Measurements from ENCODE around the gene ANTXR1. TPM values are rescaled to one million over a fixed set of nuclear protein-coding genes. Genes with fewer than 3 reads are reported as not detected.
"Not testable (repeated sequence)": the region's sequence is repeated elsewhere in the genome, so short reads cannot be mapped to it uniquely, and the experiment has no call there.

Gene ANTXR1
- total RNA-seq, 1 experiment from 2014 or later: 37.3 TPM

DNA sequence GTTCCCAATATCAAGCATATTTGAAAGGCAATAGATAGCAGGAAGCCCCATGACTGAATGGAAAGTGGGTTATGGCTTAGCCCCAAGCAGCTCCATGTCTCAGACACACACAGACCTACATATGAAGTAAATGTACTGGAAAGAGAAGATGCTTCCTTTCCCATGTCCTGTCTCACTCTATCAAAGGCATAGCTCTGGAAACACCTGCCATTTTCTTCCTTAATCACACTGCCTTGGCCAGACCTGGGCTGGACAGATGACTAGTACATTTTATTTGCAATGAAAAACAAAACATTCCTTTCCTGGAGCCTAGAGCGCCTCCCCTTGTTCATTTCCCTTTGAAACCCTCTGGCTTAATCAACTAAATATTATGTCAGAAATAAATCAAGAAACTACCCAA, 160.7 kb downstream of the ANTXR1 start:
- H4K8ac ChIP-seq (replicated peaks; ENCODE audit: insufficient read length, low read depth, low read length): no peak overlapping the region
- H3K18ac ChIP-seq (ENCODE audit: insufficient read length, low read depth, low read length): no peak overlapping the region
- H3K23me2 ChIP-seq (ENCODE audit: insufficient read length, low read depth, low read length, poor library complexity, severe bottlenecking): no peaks in the 10 kb centered on the region
- no peaks in the 10 kb centered on the region for H4K20me1 ChIP-seq (ENCODE audit: control insufficient read depth, insufficient read depth, insufficient read length)
- no peak overlapping the region for H3K27ac Mint-ChIP-seq
- H2BK12ac ChIP-seq (ENCODE audit: insufficient read length, low read depth, low read length): no peak overlapping the region
- WGBS (ENCODE audit: extremely low coverage, insufficient read length, low lambda C conversion rate): no CpG with 5 or more reads among the region's 1 CpG
- H3K79me2 ChIP-seq (ENCODE audit: insufficient read depth, low read length): no peaks in the 10 kb centered on the region
- peaks cover 15% of the 10 kb centered on the region; the same call in 1 of the 2 replicates for H3K4me1 ChIP-seq (ENCODE audit: insufficient read depth, low read length)
- H3T11ph ChIP-seq (ENCODE audit: low read length): no peak overlapping the region
- no peak overlapping the region for H3K27ac ChIP-seq (ENCODE audit: insufficient read length, low read depth, low read length)
- H3K4me2 ChIP-seq (ENCODE audit: insufficient read depth, insufficient read length, low read length): no peak overlapping the region
- H3K56ac ChIP-seq (ENCODE audit: insufficient read length, low read depth, low read length): no peak overlapping the region
- H3K14ac ChIP-seq (ENCODE audit: insufficient read depth, low read length): no peak overlapping the region
- peaks cover 32 to 34% of the 10 kb centered on the region in 2 experiments for H3K4me1 Mint-ChIP-seq
- H2AK5ac ChIP-seq (ENCODE audit: insufficient read length, low read length): no peak overlapping the region
- no peak overlapping the region for H2BK20ac ChIP-seq (ENCODE audit: low read depth, low read length, poor library complexity, severe bottlenecking)
- no peak for DNase-seq
- H3K9me3 ChIP-seq (ENCODE audit: control insufficient read depth, low read depth, low read length): no peaks in the 10 kb centered on the region
- H3K9ac ChIP-seq (ENCODE audit: extremely low read depth, insufficient read length, low read length): no peak overlapping the region
- H3K23ac ChIP-seq (ENCODE audit: insufficient read length, low read depth, low read length): no peak overlapping the region
- no peak for TF ChIP-seq CTCF (conservative IDR thresholded peaks at IDR 0.05)
- H3K4ac ChIP-seq (ENCODE audit: low read depth, low read length): no peak overlapping the region
- H2AFZ ChIP-seq (ENCODE audit: low read length): no peak overlapping the region
- peaks cover 0 to 2% (median 0%) of the 10 kb centered on the region in 3 experiments; a peak in 1 of 7 replicates for H3K36me3 Mint-ChIP-seq (ENCODE audit: insufficient read depth in 1 of 3, low read depth in 3 of 3)
- H3K27me3 ChIP-seq (ENCODE audit: insufficient read depth, low read length): no peaks in the 10 kb centered on the region
- H2BK5ac ChIP-seq (ENCODE audit: insufficient read length, low read length): no peak overlapping the region
- H2BK15ac ChIP-seq (ENCODE audit: low read depth, low read length): no peak overlapping the region
- no peak overlapping the region for H3K4me3 Mint-ChIP-seq
- no peaks in the 10 kb centered on the region for H3K27me3 Mint-ChIP-seq (ENCODE audit: low read depth)
- no peak overlapping the region for H2BK120ac ChIP-seq (ENCODE audit: low read depth, low read length, poor library complexity, severe bottlenecking)
- H4K5ac ChIP-seq (ENCODE audit: insufficient read length, low read depth, low read length): no peak overlapping the region
- no peak overlapping the region for H4K91ac ChIP-seq (ENCODE audit: insufficient read length, low read depth, low read length)
- H3K79me1 ChIP-seq (ENCODE audit: insufficient read depth, low read depth, low read length, poor library complexity, severe bottlenecking): no peaks in the 10 kb centered on the region
- no peaks in the 10 kb centered on the region for H3K9me3 Mint-ChIP-seq

DNA sequence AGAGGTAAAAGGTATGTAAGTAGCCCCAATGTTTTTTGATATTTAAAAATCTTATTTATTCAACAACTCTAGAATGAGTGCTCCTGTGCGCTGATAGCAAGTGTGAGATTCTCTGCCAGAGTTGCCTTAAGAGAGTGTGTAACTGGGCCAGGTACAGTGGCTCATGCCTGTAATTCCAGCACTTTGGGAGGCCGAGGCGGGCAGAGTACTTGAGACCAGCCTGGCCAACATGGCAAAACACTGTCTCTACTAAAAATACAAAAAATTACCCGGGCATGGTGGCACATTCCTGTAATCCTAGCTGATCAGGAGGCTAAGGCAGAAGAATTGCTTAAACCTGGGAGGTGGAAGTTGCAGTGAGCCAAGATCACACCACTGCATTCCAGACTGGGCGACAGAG, 161.2 kb downstream of the ANTXR1 start:
- no CpG with 5 or more reads among the region's 5 CpGs for WGBS (ENCODE audit: extremely low coverage, insufficient read length, low lambda C conversion rate)
- H3K36me3 Mint-ChIP-seq (ENCODE audit: insufficient read depth in 1 of 3, low read depth in 3 of 3); H2BK20ac ChIP-seq (ENCODE audit: low read depth, low read length, poor library complexity, severe bottlenecking); H3K56ac ChIP-seq (ENCODE audit: insufficient read length, low read depth, low read length); H3K9me3 ChIP-seq (ENCODE audit: control insufficient read depth, low read depth, low read length); H3K27ac Mint-ChIP-seq; H2BK15ac ChIP-seq (ENCODE audit: low read depth, low read length); H4K8ac ChIP-seq (replicated peaks; ENCODE audit: insufficient read length, low read depth, low read length); H3K27me3 ChIP-seq (ENCODE audit: insufficient read depth, low read length); H3T11ph ChIP-seq (ENCODE audit: low read length); H3K9ac ChIP-seq (ENCODE audit: extremely low read depth, insufficient read length, low read length); H2AFZ ChIP-seq (ENCODE audit: low read length); H4K5ac ChIP-seq (ENCODE audit: insufficient read length, low read depth, low read length); H3K27me3 Mint-ChIP-seq (ENCODE audit: low read depth); H3K27ac ChIP-seq (ENCODE audit: insufficient read length, low read depth, low read length); H2AK5ac ChIP-seq (ENCODE audit: insufficient read length, low read length); H3K23ac ChIP-seq (ENCODE audit: insufficient read length, low read depth, low read length); H3K23me2 ChIP-seq (ENCODE audit: insufficient read length, low read depth, low read length, poor library complexity, severe bottlenecking); H3K14ac ChIP-seq (ENCODE audit: insufficient read depth, low read length); DNase-seq; H4K91ac ChIP-seq (ENCODE audit: insufficient read length, low read depth, low read length); H3K4ac ChIP-seq (ENCODE audit: low read depth, low read length); H3K9me3 Mint-ChIP-seq; H2BK5ac ChIP-seq (ENCODE audit: insufficient read length, low read length); H3K4me2 ChIP-seq (ENCODE audit: insufficient read depth, insufficient read length, low read length); H3K79me1 ChIP-seq (ENCODE audit: insufficient read depth, low read depth, low read length, poor library complexity, severe bottlenecking); H4K20me1 ChIP-seq (ENCODE audit: control insufficient read depth, insufficient read depth, insufficient read length); H3K18ac ChIP-seq (ENCODE audit: insufficient read length, low read depth, low read length); H3K79me2 ChIP-seq (ENCODE audit: insufficient read depth, low read length); H2BK12ac ChIP-seq (ENCODE audit: insufficient read length, low read depth, low read length); H2BK120ac ChIP-seq (ENCODE audit: low read depth, low read length, poor library complexity, severe bottlenecking); H3K4me3 Mint-ChIP-seq: not testable (repeated sequence)
- H3K4me1 ChIP-seq (ENCODE audit: insufficient read depth, low read length): peaks cover 15% of the 10 kb centered on the region; the same call in 1 of the 2 replicates
- peaks cover 34% of the 10 kb centered on the region in 2 experiments for H3K4me1 Mint-ChIP-seq
